Lung microvascular endothelial cell (primary cell): Measurements from ENCODE around the gene RPLP1. TPM values are rescaled to one million over a fixed set of nuclear protein-coding genes. Genes with fewer than 3 reads are reported as not detected.
A peak's percentile ranks its signal among the peaks of the same experiment; 100 is the strongest.
"Not testable (repeated sequence)": the region's sequence is repeated elsewhere in the genome, so short reads cannot be mapped to it uniquely, and the experiment has no call there.

Experiments
- DNase-seq, 2 donors: peaks; one replicate each; pipeline versions ENCODE4 v3.0.0 to v3.0.0-alpha.2; 2010; ENCODE audit warnings: low read depth in 2 of 2
- total RNA-seq: library from RNA; depleted of rRNA; stranded (reverse); fragments of >200 nt; gene quantifications from 2 replicates; pipeline ENCODE4 v1.2.1, GENCODE V29; 2014

Gene RPLP1
- total RNA-seq, 1 donor from 2014 or later, result 66.7 TPM

GRCh38 chr15:69436951-69437350 is 15.7 kb upstream of the RPLP1 start:
- DNase-seq, result no peak

GRCh38 chr15:69439623-69440022 is 13.0 kb upstream of the RPLP1 start:
- DNase-seq, result no peak

DNA sequence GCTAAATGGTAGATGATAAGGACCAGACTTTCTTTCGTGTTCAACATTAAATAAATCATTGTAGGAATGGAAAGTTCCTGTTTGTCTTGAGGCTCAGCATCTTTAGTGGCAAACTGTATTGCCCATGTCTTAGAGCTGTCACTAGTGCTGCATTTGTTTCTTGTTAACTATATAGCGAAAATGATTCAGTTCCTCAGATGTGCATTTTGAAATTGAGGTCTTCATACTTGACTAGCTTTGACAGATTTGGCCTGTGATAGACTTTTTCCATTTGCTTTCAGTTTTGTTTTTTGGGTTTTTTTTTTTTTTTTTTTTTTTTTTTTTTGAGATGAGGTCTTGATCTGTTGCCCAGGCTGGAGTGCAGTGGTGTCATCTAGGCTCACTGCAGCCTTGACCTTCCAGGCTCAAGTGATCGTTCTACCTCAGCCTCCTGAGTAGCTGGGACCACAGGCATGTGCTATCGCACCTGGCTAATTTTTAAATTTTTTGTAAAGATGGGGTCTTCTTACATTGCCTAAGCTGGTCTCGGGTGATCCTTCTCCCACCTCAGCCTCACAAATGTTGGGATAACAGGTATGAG is 9.5 kb upstream of the RPLP1 start:
- DNase-seq, result peak in 1 of 2 donors; percentile 35

DNA sequence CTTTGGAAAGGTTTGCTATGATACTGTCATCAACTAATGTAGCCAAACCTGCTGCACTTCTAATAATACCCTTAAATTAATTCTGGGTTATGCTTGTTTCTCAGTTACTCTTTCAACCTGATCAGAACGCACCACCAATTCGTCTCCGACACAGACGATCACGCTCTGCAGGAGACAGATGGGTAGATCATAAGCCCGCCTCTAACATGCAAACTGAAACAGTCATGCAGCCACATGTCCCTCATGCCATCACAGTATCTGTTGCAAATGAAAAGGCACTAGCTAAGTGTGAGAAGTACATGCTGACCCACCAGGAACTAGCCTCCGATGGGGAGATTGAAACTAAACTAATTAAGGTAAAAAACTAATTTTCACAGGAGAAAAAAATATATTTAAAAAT is 7.9 kb upstream of the RPLP1 start:
- no peak for DNase-seq

- DNase-seq, result no peak
These were observed 5.7 kb upstream of the RPLP1 start for GRCh38 chr15:69446953-69447352.

DNA sequence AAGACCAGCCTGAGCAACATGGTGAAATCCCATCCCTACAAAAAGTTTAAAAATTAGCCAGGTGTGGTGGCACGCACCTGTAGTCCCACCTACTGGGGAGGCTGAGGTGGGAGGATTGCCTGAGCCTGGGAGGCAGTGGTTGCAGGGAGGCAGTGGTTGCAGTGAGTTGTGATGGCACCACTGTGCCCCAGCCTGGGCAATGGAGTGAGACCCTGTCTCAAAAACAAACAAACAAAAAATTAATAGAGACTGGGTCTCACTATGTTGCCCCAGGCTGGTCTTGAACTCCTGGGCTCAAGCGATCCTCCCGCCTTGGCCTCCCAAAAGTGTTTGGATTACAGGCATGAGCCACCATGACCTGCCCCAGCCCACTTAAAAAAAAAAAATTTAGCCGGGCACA is 2.4 kb upstream of the RPLP1 start:
- not testable (repeated sequence) for DNase-seq

DNA sequence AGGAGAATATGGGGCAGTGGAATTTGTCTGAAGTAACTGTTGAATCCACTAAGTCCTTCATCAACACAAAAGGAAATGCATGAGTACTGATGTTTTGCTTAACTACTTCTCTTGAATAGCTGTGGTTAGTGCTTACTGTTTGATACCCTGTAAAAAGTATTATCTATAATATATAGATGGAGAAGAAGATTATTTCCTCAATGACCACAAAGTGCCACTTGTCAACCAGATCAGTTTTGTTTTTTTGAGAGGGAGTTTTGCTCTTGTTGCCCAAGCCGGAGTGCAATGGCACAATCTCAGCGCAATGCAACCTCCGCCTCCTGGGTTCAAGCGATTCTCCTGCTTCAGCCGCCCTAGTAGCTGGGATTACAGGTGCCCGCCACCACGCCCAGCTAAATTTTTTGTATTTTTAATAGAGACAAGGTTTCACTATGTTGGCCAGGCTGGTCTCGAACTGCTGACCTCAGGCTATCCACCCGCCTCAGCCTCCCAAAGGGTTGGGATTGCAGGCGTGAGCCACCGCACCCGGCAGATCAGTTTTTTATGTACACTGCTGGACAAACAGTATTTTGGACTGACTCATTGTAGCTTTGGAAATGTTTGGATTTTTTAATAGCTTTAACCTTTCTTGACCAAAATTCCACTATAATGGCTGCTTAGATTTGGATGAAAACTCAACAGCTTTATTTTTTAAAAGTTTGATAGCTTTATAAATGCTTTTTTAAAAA is 1.5 kb upstream of the RPLP1 start:
- no peak for DNase-seq

DNA sequence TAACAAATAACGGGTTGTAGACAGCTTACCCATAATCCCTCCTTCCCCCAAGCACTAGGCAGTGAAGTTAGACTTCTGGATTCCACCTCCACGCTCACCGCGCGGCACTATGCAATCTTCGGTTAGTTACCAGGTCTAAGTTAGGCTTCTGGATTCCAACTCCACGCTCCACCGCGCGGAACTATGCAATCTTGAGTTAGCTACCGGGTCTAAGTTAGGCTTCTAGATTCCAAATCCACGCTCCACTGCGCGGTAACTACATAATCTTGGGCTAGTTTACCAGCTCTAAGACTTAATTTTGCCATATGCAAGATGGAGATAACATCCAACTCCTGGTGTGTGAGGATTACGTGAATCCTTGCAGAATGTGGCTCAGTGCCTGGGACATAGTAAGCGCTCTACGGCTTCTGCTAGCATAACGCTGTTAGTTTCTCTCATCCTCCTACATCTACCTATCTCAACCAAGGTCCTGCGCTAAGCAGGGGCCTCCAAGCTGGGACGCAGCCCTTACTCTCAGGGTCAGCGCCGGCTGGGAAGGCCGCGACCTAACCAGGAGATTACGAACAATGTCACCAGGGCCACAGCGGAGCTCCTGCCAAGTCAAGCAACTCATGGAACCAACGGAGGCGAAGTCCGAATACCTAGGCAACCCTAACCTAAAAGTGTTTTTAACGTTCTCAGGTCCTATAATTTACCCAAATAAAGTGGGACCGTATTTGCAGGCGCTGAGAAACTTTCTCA is 497 bp upstream of the RPLP1 start:
- no peak for DNase-seq

- peak in 1 of 2 donors; percentile 50 for DNase-seq
These were observed 2.3 kb downstream of the RPLP1 start for GRCh38 chr15:69454953-69455352.

- DNase-seq, result no peak
These were observed 3.9 kb downstream of the RPLP1 start for GRCh38 chr15:69456208-69457166.

DNA sequence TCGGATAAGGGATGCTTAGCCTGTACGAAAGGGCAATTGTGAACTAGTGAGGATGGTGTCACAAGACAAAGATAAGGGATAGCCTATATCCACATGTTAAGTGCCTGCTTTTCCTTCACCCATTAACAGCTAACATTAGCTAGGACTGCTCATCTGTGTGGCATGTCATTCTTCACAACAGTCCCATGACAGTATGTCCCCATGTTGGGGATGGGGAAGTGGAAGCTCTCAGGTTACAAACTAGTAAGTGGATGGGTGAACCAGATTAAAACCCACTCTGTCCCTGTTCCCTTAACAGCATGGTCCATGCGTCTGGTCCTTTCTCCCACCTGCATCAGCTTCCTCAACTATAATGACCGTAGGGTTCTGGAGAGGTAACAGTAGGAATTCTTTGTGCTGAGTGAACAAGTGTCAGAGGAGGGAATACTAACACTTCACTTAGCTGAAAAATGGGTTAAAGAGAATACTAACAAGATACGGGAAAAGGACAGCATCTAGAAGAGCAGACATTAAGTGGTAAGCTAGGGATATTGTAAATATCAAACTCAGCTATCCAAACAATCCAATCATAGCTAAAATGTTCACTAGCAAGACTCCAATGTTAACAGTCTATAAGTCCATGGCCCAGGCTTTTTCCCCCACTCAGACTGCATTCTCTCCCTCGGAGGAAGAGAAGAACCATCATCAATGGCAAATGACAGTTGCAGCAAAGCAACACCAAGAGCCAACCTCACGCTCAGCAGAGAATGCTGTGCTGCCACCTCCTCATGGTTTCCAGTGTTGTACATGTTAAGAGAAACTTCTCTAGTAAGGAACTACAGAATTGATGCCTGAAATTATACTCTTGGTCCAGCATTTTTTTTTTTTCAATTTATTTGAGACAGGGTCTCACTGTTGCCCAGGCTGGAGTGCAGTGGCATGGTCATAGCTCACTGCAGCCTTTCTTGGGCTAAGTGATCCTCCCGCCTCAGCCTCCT is 5.0 kb downstream of the RPLP1 start:
- no peak for DNase-seq

DNA sequence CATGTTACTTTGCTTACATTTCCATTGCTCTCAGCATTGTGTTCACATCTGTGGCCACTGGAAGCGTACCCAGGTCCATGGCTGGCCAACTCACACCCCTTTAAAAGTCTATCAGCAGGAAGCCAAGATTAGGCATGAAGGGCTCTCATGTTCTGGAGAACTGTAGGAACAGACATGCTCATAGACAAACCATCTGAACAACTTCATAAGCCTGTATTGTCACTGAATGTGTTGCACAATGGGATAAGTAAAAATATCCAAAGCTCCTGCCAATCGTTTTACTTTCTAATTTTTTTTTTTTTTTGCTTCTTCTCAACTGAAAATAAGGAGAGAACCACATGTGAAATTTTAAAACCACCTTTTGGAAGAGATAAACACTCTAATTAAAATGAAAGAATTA is 6.4 kb downstream of the RPLP1 start:
- DNase-seq, result no peak

DNA sequence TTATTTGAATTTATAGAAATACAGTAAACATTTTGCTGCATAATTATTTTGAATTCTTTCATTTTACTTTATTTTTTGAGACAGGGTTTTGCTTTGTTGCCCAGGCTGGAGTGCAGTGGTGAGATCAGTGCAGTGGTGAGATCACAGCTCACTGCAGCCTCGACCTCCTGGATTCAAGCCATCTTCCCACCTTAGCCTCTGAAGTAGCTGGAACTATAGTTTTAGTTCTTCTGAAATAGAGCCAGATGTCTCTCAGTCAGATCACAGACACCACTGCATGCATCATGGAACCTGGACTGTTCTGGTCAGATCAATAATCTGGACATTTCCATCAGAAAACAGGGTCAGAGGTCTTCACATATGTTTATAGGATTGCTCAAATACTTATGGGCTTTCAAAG is 7.9 kb downstream of the RPLP1 start:
- DNase-seq, result no peak

DNA sequence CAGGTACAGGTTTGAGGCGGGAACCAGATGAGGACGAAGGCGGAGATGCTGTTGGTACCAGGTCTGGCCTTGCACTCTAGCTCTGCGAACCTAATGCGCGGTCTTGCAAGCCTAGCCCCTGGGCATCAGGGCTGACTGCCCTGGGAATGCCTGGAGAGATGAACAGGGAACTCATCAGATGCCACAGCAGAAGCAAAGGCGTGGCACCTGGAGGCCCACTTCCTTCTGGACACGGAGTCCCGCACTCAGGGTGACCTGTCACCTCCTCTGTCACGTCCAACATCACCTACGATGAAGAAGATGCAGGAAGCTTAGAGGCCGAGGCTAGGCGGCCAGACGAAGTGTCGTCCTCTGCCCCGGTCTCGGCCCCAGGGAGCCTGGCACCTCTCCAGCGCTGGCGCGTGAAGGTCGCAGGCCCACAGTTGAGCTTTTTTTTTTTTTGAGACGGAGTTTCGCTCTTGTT is 9.4 kb downstream of the RPLP1 start:
- DNase-seq, result no peak

DNA sequence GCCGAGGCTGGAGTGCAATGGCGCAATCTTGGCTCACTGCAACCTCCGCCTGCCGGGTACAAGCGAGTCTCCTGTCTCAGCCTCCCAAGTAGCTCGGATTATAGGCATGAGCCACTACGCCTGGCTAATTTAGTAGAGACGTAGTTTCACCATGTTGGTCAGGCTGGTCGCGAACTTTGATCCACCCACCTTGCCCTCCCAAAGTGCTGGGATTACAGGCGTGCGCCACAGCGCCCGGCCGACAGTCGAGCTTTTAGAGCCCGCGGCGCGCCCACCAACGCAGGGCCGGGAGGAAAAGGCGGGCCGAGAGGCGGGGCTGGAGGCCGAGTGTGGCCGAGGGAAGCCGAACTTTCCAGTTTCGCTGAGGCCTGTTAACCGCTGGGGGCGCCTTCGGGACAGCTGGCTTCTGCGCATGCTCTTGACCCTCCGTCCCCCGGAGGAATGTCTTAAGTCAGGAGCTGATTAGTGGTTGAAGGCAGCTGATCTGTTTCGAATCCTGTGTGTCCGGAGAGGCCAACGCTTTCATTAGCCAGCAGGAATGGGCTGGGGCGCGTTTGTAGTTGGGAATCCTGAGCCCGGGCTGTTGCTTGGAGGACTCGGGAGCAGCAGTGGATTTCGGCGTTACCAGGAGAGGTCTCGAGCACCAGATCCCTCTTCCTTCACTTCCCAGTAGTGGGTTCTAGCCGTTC is 10.0 kb downstream of the RPLP1 start:
- peak; percentile 95 to 99 for DNase-seq

DNA sequence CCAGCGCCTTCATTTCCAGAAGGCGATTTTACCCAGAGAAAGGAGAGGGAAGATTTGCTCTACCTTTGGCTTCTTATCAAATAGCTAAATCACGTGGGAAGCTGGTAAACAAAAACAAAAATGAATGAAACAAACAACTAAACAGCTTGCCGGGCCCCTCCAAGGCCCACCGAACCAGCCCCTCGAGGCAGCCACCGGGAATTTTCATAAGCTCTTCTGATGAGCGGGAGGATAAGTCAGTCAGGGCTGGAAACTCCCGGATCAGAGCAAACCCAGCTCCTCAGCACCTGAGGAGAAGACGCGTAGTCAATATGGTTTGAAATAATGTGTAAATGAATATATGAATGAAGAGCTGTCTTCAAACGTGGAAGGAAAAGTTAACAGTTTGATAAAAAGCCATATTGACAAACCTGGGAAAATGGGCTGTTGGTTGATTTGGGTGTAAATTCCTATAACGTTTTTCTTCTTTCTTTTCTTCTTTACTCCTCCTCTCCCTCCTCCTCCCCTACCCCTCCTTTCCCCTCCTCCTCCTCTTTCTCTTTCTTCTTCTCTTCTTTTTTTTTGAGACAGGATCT is 10.7 kb downstream of the RPLP1 start:
- DNase-seq, result peak in 1 of 2 donors; percentile 53

DNA sequence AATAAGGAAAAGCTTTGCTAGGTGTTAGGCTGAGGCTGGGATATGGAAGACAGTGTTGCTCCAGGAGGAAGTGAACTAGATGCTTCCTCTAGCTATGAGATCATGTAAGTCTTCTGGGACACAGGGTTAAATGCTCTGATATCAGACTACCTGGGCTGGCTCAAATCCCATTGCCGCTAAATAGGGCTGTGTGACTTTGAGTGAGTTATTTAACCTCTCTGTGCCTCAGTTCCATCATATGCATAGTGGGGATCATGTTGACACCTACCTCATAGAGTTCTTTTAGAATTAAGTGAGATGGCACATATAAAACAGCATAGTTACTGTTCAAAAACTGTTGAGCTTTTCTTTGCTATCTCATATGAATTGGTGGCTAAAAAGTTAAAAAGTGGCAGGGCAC is 12.6 kb downstream of the RPLP1 start:
- DNase-seq, result no peak

DNA sequence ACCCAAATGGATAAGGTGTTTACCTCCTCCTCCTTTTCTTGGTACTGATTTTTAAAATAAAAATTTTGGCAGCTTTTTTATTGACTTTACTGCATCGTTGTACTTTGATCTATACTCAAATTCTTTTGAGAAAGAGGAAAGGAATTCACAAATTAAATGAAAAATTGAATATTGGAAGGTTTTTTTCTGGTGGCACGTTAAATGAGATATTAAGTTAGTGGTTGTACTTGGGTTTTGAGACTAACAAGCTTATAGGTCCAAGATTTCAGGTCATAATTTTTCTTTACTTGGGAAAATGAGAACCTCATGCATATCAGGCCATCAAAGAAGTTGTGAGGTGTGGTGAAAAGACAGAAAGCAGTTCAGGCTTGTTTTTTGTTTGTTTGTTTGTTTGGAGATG is 14.1 kb downstream of the RPLP1 start:
- no peak for DNase-seq

DNA sequence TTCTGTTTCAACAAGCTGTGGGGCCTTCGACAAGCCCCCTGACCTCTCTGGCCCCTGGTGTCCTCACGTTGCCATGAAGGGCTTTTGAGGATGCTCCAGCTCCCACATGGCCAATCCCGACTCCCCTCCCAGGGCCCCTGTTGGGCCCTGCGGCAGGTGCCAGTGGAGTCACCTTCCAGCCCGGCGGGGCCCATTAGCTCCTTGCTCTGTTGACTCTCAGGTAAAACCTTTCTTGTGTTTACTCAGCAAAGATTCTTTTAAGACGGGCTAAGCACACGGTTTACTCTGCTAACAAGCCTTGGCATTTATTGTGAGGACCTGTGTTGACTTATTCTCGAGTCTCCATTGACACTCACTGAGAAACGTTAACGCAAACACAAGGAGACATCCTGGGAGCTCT is 15.0 kb downstream of the RPLP1 start:
- no peak for DNase-seq
